NCI-H2196 treated with DMSO at 0.1 percent for 48 hours (cell line): ENCODE data around the gene CACFD1.
A peak's percentile ranks its signal among the peaks of the same experiment; 100 is the strongest.

Source experiments
- DNase-seq: peaks from one replicate; lab custom pipeline; 2025; ENCODE audit not compliant: unreplicated experiment; lab: John Stamatoyannopoulos, UW

Gene CACFD1

DNA sequence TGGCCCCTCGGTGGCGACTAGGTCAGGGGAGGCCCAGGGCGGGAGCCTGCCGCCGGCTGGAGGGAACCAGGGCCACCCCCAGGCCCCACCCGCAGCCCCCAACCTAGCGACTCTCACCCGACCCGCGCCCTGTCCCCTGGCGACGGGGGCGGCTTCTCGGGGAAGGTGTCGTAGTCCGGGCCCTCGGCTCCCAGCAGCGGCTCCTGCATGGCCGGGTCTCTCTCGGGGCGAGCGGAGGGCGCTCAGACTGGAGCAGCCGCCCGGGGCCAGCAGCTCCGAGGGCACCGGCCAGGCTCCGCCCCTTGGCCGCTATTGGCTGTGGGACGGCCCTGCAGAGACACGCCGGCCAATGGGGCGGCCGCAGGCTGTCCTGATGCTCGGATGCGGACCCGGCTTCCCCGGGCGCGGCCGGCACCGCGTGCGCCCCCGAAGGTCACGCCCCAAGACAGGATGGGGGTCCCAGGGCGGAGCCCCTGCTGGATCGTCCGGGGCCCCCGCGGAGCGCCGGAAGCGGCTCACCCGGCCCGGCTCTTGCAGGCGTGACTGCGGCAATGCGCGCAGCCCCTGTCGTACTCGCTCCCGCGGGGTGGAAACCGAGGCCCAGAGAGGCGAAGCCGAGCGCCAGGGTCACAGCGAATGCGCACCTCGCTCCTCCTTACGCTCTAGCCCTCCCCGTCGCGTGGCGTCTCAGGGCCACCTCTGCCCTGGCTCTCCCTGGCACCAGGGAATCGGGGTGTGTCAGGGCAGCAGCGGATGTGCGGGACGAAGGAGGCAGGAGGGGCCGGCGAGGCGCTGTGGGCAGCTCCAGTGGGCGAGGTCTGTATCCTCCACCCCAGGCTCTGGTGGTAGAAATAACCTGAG, 19.3 kb downstream of the CACFD1 start, which contains the start of gene SLC2A6:
Gene SLC2A6 (minus strand): TSS at position 249 of the 861 bp plus-strand sequence. CDS start 40 bp downstream, at position 209.
- DNase-seq, result peak; percentile 74

GRCh38 chr9:133483611-133484010, 23.8 kb downstream of the CACFD1 start:
- no peak for DNase-seq

GRCh38 chr9:133484671-133485437, 25.1 kb downstream of the CACFD1 start:
- DNase-seq, result no peak

DNA sequence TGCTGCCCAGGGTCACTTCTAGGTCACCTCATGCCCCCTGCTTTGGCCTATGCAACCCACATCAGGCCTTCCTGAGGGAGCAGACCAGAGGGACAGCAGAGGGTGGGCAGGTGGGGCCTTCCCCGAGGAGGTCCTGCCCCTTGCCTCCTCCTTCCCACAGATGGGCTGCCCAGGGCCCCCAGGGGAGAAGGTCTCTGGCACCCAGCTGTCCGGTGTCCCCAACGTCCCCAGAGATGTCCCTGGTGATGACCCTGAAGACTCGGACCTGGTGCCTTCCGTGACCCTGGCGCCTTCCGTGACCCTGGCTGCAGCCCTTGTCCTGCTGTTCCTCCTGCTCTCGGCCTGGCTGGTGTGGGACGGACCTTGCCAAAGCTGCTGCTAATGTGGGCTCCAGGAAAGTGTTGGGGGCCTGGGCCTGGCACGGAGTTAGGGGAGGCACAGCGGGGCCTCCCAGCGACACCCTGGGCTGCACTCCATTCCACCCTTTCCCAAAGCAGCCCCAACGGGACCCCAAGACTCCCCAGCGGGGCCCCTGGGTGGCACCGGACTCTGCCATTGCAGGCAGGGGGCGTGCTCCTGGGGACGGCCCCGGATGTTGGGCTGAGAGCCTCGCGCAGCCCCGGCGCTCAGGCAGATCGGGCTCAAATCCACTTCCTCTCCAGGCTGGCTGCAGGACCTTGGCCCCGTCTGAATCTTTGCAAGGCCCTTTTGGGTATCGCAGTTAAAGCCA, 25.9 kb downstream of the CACFD1 start:
- no peak for DNase-seq

- DNase-seq, result no peak
These were observed 27.6 kb downstream of the CACFD1 start for GRCh38 chr9:133487331-133487725.

GRCh38 chr9:133488686-133489252, 29.0 kb downstream of the CACFD1 start:
- DNase-seq, result no peak

DNA sequence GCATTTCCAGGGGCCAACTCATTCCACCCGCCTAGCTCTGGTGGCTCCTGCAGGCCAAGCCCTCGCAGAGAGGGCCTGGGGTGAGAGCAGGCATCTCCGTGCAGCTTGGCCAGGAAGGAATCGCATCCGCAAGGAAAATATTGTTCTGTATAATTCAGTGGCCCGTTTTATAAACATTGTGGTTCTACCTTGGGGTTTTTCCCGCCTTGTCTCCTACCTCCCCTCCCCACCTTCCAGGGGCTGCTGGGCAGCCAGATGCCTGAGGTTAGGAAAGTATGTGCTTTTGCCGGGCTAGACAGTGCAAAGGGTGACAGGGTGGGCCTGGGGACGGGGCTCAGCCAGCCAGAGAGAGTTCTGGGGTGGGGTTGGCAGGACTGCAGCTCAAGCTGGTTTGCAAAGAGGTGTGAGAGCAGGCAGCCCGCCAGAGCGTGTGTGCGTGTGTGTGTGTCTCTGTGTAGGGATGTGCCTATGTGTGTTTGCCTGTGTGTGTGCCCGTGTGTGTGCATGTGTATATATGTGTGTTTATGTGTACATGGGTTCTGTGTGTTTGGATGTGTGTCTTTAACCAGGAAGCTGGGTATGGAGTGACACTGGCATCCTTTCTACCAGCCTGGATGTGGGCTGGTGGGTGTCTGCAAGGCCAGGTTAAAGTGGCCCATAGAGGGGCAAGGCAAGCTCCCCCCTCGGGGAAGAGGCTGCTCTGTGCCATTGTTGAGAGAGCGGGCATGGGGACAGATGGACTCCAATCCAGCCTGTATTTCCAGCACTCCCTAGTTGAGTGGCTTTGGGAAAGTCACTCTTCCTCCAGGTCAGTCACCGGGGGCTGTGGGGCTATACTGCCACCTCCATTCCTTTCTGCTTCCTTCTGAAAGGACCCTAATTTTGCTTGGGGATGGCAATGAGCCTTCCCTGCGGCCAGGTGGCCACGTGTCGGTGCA, 29.7 kb downstream of the CACFD1 start:
- DNase-seq, result no peak

GRCh38 chr9:133490201-133490681, 30.5 kb downstream of the CACFD1 start:
- DNase-seq, result no peak

DNA sequence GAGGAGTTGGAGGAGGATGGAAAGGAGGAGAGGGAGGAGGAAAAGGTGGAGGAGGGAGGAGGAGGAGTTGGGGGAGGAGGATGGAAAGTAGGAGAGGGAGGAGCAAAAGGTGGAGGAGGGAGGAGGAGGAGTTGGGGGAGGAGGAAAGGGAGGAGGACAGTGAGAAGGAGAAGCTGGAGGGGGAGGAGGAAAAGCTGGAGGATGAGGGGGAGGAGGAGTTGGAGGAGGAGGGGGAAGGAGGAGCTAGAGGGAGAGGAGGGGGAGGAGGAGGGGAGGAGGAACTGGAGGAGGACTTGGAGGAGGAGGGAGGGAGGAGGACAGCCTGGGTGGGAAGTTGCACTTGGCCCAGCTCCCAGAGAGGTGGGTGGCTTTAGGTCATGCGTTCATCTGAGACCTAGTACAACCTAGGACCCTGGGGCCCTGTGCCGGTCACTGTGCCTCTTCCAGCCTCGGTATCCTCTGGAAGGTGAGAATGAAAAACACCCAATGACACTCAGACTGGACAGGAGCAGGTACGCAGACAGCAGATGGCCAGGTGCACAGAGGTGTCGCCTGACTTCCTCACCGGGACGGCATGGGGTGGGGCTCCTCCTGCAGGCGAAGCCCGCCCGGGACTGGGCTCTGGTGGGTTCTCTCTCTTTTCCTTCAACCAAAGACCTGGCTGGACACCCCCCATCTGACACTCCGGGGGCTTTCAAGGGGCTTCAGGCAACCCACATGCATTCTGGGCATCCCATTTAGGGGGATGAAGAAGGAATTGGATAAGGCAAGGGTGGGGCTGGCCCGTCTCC, 31.3 kb downstream of the CACFD1 start:
- no peak for DNase-seq

- no peak for DNase-seq
These were observed 31.8 kb downstream of the CACFD1 start for GRCh38 chr9:133491656-133491925.

DNA sequence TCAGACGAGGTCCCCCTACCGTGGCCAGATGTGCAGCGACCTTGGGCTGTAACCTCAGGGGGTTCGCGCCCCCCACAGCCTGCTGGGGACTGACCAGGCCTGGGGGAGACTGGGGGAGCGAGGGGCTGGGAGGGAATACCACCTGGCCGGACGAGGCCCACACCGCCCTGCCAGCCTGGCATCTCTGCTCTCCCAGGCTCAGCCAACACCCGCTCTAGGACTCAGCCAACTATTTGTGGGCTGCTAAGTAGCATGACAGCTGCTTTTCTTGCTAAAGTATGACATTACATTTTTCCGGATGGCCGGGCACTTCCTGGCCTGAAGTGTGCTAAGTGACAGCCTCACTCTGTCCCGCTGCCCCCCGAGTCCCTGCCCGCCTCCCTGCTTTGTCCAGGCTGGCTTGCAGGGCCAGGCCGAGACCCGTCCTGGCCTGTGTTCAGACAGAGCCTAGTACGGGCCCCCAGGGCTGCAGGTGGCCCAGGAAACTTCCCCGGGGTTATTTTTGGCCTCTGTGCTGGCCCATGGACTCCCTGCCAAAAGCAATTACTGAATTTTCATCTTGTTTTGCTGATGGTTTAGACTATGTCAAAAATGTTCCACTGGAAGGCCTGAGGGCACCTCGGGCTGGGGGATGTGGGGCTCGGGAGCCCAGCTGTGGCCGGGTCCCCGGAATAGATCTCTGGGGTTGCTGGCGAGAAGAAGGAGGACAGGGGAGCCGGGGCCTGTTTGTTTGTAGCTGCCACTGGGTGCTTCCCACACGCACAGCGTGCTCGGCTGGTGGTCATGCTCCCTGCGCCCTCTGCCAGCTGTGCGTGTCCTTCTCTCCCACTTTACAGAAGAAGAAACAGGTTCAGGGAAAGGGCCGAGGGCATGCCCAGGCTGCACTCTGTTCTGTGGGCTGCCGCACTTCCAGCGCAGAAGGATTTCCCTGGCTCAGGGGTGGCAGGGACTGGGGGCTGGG, 32.6 kb downstream of the CACFD1 start:
- DNase-seq, result no peak

GRCh38 chr9:133493428-133493827, 33.6 kb downstream of the CACFD1 start:
- DNase-seq, result no peak

DNA sequence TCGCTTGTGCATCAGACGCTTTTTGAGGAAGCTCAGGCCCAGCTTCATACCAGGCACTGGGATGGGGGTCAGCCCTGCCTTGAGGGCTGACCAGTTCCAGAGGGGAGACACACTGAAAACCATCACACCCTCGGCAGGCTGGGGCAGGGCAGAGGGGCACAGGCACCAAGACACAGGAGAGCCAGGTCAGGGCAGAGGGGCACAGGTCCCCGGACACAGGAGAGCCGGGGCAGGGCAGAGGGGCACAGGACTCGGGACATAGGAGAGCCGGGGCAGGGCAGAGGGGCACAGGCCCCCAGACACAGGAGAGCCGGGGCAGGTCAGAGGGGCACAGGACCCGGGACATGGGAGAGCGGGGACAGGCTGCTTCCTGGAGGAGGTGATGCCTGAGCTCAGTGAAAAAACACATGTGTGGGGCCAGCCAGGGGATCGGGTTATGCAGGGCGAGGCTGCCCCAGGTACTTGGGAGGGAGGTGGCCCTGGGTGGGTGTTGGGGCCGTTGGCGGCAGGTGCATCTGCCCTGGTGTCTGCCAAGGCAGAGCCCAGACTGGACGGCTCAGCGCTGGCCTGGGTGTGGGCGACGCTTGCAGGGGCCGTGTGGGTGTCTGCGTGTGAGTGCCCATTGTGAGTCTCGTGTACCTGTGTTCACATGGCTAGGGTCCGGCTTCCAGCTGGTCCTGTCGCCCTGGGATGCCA, 34.2 kb downstream of the CACFD1 start:
- no peak for DNase-seq

DNA sequence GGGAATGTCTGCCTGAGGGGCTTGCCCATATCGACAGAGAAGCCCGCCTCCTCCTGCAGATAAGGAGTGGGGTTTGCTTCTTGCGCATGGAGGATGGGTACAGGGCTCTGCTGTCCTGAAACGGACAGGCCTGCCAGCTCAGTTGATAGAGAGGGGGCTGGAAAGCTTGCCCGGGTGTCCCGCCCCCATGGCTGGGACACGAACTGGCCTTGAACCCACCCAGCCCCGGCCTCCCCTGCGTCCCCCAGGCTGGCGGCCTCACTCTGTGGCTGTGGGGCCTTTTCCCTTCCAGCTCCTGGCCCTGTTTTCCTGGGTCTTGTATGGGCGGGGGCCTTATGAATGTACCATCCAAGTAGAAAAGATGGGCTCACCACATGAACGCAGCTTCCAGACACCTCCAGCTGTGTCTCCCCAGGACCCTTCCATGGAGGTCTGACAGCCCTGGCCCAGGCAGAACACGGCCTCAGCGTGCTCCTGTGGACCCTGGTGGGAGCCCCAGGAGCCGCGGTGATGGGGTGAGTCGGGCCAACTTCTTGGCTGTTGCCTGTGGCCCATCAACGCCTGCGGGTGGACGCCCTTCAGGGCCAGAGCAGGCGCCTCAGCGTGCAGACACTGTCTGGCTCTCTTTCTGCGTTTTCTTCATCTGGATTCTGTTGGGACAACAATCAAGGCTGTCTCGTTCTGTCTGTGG, 35.0 kb downstream of the CACFD1 start:
- no peak for DNase-seq

DNA sequence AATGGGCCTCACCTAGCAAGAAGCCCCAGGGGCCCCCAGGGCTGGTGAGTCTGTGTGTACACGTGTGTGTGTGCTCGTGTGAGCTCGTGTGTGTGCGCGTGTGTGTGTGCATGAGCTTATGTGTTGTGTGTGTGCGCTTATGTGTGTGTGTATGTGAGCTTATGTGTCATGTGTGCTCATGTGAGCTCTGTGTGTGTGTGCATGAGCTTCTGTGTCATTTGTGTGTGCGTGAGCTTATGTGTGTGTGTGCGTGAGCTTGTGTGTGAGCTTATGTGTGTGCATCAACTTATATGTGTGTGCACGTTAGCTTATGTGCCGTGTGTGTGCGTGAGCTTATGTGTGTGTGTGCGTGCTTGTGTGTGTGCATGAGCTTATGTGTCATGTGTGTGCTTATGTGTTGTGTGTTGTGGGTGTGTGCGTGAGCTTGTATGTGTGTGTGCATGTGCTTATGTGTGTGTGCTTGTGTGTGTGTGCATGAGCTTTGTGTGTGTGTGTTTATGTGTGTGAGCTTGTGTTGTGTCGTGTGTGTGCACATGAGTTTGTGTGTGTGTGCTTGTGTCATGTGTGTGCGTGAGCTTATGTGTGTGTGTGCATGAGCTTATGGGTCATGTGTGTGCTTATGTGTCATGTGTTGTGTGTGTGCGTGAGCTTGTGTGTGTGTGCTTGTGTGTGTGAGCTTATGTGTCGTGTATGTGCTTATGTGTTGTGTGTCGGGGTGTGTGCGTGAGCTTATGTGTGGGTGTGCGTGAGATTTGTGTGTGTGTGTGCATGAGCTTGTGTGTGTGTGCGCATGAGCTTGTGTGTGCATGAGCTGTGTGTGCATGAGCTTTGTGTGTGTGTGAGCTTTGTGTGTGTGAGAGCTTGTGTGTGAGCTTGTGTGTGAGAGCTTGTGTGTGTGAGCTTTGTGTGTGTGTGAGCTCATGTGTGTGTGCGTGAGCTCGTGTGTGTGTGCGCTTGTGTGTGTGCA, 35.8 kb downstream of the CACFD1 start:
- DNase-seq, result no peak
